Smooth muscle cell (in vitro differentiated cells): Measurements from ENCODE around the gene TNS1. TPM values are rescaled to one million over a fixed set of nuclear protein-coding genes. Genes with fewer than 3 reads are reported as not detected.

Experiments used
- DNase-seq: peaks from one replicate; lab custom pipeline; 2025; ENCODE audit not compliant: unreplicated experiment; lab: John Stamatoyannopoulos, UW
- H2AFZ ChIP-seq: fragments of 200-600 bp; sonication (generic); 2 replicates; pipeline ENCODE4 v1.6.0; 2016; ENCODE audit warnings: antibody characterized with exemption, low read depth, mild to moderate bottlenecking
- H3F3A ChIP-seq: fragments of 200-600 bp; sonication (generic); 2 replicates; pipeline ENCODE4 v1.6.0; 2017; ENCODE audit warnings: antibody characterized with exemption, low read depth
- H3K27ac ChIP-seq: fragments of 200-600 bp; sonication (generic); 2 replicates; pipeline ENCODE4 v1.5.1; 2016; ENCODE audit warnings: low read depth, mild to moderate bottlenecking
- H3K27me3 ChIP-seq: fragments of 200-600 bp; sonication (generic); 2 replicates; pipeline ENCODE4 v1.6.1; 2016; ENCODE audit warnings: low read depth, mild to moderate bottlenecking
- H3K36me3 ChIP-seq: fragments of 200-600 bp; sonication (generic); 2 replicates; pipeline ENCODE4 v1.5.1; 2016; ENCODE audit warnings: low read depth
- H3K4me1 ChIP-seq: fragments of 200-600 bp; sonication (generic); 2 replicates; pipeline ENCODE4 v1.5.1; 2016; ENCODE audit warnings: low read depth
- H3K4me2 ChIP-seq: fragments of 200-600 bp; sonication (generic); 2 replicates; pipeline ENCODE4 v1.6.0; 2016; ENCODE audit warnings: mild to moderate bottlenecking
- H3K4me3 ChIP-seq: fragments of 200-600 bp; sonication (generic); 2 replicates; pipeline ENCODE4 v1.5.1; 2016; ENCODE audit warnings: mild to moderate bottlenecking
- H3K79me2 ChIP-seq: fragments of 200-600 bp; sonication (generic); 2 replicates; pipeline ENCODE4 v1.6.0; 2016; ENCODE audit warnings: low read depth, mild to moderate bottlenecking
- H3K9ac ChIP-seq: fragments of 200-600 bp; sonication (generic); 2 replicates; pipeline ENCODE4 v1.6.0; 2016; ENCODE audit warnings: low read depth
- H3K9me3 ChIP-seq: fragments of 200-600 bp; sonication (generic); replicated peaks from 2 replicates; pipeline ENCODE4 v1.5.1; 2016; ENCODE audit warnings: low read depth
- H4K20me1 ChIP-seq: fragments of 200-600 bp; sonication (generic); 2 replicates; pipeline ENCODE4 v1.6.0; 2016; ENCODE audit warnings: low read depth
- WGBS: methylation state at CpG from one replicate; pipeline ENCODE4 v1.1.7; 2016; ENCODE audit warnings: low lambda C conversion rate; 5-methylcytosine and 5-hydroxymethylcytosine counted together
- polyA plus RNA-seq: library from polyadenylated mRNA; unstranded; fragments of >200 nt; fragmentation: Nextera tagmentation; extraction: Ambion mirVana; gene quantifications from 2 replicates; pipeline ENCODE4 v1.2.1, GENCODE V29; 2016
- total RNA-seq: library from RNA; depleted of rRNA; stranded (reverse); fragments of >200 nt; gene quantifications from 2 replicates; pipeline ENCODE4 v1.2.3, GENCODE V29; 2014
- TF ChIP-seq, protein P1 (sequence below): fragments of 200-600 bp; sonication (generic); IDR thresholded peaks from 2 replicates; pipeline ENCODE4 v1.5.1; 2017; ENCODE audit warnings: borderline replicate concordance, mild to moderate bottlenecking, antibody characterized with exemption; ENCODE audit not compliant: insufficient read depth, poor library complexity, severe bottlenecking

Gene TNS1
- total and polyA plus RNA-seq, 2 experiments from 2014 or later = 52.3 to 61.5 TPM

DNA sequence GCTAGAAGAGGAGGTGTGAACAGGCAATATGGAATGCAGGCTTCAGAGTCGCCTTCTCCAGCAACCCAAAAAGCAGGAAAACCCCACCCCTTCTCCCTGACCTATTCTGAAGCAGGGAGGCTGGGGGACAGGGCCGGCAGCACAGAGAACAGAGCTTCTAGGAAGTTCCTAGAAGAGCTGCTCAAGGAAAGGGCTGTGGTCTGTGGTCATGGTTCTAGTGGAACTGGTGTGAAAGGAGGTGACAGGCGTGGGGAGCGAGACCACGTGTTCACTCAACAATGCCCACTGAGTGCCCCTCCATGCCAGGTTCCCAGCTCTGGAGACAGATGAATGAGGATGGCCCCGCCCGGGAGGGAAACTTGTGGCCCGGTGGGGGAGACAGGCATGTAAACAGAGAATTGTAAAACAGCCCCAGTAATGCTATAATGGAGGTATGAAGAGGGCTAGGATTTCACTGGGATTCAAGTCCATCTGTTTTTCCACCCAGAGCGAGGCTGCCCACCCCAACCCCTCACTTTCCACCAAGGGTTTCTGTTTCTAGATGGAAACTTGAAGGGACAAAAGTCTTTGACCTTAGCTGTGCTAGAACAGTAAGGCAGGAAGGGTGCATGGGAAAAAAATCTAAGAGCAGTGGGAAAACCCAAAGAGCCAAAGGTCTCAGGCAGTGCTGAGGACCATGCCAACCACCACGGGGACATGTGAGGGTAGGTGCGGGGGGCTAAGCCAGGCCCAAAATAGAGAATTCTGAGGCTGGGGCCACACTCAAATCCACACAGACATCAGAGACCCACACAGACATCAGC is 71.8 kb downstream of the TNS1 start:
- Histone ChIP-seq H3K4me1 (peaks cover 17% of the 10 kb centered on the region), H3K27me3 (no peaks in the 10 kb centered on the region), H3K9ac (no peak overlapping the region), H3K27ac (peak overlapping the region; percentile 96), H3K4me2 (peak overlapping the region; percentile 64), H4K20me1 (peaks cover 55% of the 10 kb centered on the region), H3F3A (peaks cover 8% of the 10 kb centered on the region), H3K9me3 (no peaks in the 10 kb centered on the region), H3K36me3 (no peaks in the 10 kb centered on the region), H3K4me3 (no peak overlapping the region), H3K79me2 (peaks cover 81% of the 10 kb centered on the region), H2AFZ (no peak overlapping the region)
- TF ChIP-seq, protein P1, sequence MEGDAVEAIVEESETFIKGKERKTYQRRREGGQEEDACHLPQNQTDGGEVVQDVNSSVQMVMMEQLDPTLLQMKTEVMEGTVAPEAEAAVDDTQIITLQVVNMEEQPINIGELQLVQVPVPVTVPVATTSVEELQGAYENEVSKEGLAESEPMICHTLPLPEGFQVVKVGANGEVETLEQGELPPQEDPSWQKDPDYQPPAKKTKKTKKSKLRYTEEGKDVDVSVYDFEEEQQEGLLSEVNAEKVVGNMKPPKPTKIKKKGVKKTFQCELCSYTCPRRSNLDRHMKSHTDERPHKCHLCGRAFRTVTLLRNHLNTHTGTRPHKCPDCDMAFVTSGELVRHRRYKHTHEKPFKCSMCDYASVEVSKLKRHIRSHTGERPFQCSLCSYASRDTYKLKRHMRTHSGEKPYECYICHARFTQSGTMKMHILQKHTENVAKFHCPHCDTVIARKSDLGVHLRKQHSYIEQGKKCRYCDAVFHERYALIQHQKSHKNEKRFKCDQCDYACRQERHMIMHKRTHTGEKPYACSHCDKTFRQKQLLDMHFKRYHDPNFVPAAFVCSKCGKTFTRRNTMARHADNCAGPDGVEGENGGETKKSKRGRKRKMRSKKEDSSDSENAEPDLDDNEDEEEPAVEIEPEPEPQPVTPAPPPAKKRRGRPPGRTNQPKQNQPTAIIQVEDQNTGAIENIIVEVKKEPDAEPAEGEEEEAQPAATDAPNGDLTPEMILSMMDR = no peak
- WGBS = 68% methylated on average over 11 of the region's 11 CpGs
- DNase-seq = no peak

DNA sequence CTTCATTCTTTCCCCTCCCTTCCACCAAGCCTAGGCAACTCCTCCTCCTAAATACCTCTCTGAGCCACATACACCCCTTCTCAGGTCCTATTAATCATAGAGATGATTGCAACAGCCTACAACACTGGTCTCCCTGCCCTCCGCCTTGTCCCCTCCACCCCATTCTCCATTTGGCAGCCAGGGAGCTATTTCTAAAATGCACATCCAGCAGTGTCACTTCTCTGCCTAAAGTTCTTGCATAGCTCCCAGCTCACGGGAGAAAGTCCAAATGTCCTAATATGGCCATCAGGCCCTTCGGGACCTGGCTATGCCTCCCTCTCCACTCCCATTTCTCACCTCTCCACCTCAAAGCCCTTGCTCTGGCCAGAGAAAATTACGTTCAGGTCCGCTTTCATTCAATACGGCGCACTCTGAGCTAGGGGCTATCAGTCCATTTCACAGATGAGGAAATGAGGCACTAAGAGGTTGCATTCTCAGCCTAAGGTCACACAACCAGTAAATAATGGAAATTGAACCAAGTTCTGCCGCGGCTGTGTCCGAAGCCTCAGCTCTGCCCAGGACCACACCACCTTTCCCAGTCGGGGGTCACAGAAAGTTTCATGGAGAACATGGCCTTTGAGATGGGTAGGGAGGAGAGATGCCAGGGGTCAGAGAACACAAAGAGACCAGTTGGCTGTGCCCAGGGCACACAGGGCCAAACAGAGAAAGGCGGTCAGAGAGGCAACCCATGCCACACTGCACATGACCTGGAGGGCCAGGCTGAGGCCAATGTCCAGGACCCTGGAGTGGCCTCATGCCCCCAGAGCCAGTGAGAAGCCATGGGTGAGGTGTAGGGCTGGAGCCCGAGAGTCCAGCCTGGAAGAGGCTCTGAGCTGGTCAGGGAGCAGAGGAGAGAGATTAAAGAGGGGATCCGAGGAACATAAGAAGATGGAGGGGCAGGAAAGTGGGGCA is 72.8 kb downstream of the TNS1 start:
- Histone ChIP-seq H3K36me3 (no peaks in the 10 kb centered on the region), H4K20me1 (peaks cover 60% of the 10 kb centered on the region), H3K79me2 (peaks cover 91% of the 10 kb centered on the region), H3F3A (peaks cover 8% of the 10 kb centered on the region), H3K9ac (peak overlapping the region; percentile 10), H3K4me3 (no peak overlapping the region), H3K4me1 (peaks cover 15% of the 10 kb centered on the region), H3K27me3 (no peaks in the 10 kb centered on the region), H3K27ac (peak overlapping the region; percentile 96), H3K4me2 (peak overlapping the region; percentile 64), H2AFZ (no peak overlapping the region), H3K9me3 (no peaks in the 10 kb centered on the region)
- no peak for DNase-seq
- TF ChIP-seq, protein P1 = no peak
- WGBS = 81% methylated on average over 14 of the region's 14 CpGs

DNA sequence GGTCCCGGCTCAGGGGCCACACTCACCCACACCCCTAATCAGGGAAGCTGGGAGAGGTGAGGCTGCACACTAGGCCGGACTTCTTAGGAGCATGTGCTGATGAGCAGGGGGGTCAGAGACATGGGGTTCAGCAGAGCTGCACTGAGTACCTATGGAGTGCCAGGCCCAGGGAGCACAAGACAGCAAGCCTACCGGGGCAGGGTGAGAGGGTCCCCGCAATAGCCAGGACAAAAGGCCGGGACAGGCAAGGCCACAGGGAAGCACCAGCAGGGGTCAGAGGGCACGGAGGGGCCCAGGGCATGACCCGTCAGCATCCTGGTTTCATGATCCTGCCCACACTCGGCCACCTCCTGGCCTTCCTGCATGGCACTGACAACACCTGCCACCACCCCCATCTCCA is 73.5 kb downstream of the TNS1 start:
- Histone ChIP-seq H3K27ac (peak overlapping the region; percentile 75), H3K4me1 (peaks cover 15% of the 10 kb centered on the region)

More for the DNA sequence above, 73.5 kb downstream of the TNS1 start:
- H2AFZ ChIP-seq = no peak overlapping the region
- no peak overlapping the region for H3K4me3 ChIP-seq
- WGBS = 93% methylated on average over 7 of the region's 8 CpGs
- H3K36me3 ChIP-seq = no peaks in the 10 kb centered on the region
- H3K9ac ChIP-seq = no peak overlapping the region
- TF ChIP-seq, protein P1 = no peak
- H3F3A ChIP-seq = peaks cover 8% of the 10 kb centered on the region
- peaks cover 98% of the 10 kb centered on the region for H3K79me2 ChIP-seq
- no peaks in the 10 kb centered on the region for H3K9me3 ChIP-seq
- H3K4me2 ChIP-seq = peak overlapping the region; percentile 41
- H4K20me1 ChIP-seq = peaks cover 66% of the 10 kb centered on the region
- no peak for DNase-seq
- H3K27me3 ChIP-seq = no peaks in the 10 kb centered on the region
